Stimulated activated CD8-positive, alpha-beta memory T cell treated with anti-CD3 and anti-CD28 coated beads, Interleukin-7, amount 100 ng/mL, for 24 hours (primary cell): Measurements from ENCODE around the gene VPS18.

ENCODE experiments used
- DNase-seq: peaks from one replicate; pipeline ENCODE4 v3.0.0-alpha.2; 2020; ENCODE audit warnings: low read depth

The VPS18 gene

GRCh38 chr15:40923551-40923950 is 29.3 kb downstream of the VPS18 start:
- DNase-seq: no peak

- no peak for DNase-seq
Observed at GRCh38 chr15:40925495-40925862, 31.2 kb downstream of the VPS18 start.

GRCh38 chr15:40925863-40926658 is 31.8 kb downstream of the VPS18 start:
- DNase-seq: no peak

GRCh38 chr15:40926659-40927494 is 32.6 kb downstream of the VPS18 start:
- no peak for DNase-seq

GRCh38 chr15:40927495-40927872 is 33.2 kb downstream of the VPS18 start:
- no peak for DNase-seq

GRCh38 chr15:40927873-40928806 is 33.9 kb downstream of the VPS18 start:
- DNase-seq: no peak

- DNase-seq: no peak
Observed at GRCh38 chr15:40928821-40929659, 34.8 kb downstream of the VPS18 start, which contains the start of gene DLL4. Gene DLL4 (plus strand): TSS chr15:40929340. CDS start chr15:40929669, 329 bp downstream.

GRCh38 chr15:40929660-40930429 is 35.6 kb downstream of the VPS18 start:
- no peak for DNase-seq

- no peak for DNase-seq
Observed at GRCh38 chr15:40930430-40931299, 36.4 kb downstream of the VPS18 start.

GRCh38 chr15:40931300-40932142 is 37.3 kb downstream of the VPS18 start:
- no peak for DNase-seq

- no peak for DNase-seq
Observed at GRCh38 chr15:40932156-40932555, 37.9 kb downstream of the VPS18 start.

- no peak for DNase-seq
Observed at GRCh38 chr15:40932649-40933516, 38.6 kb downstream of the VPS18 start.

- no peak for DNase-seq
Observed at GRCh38 chr15:40933517-40933902, 39.3 kb downstream of the VPS18 start.

- no peak for DNase-seq
Observed at GRCh38 chr15:40934457-40934856, 40.2 kb downstream of the VPS18 start.

GRCh38 chr15:40936234-40936708 is 42.0 kb downstream of the VPS18 start:
- DNase-seq: no peak

- no peak for DNase-seq
Observed at GRCh38 chr15:40936709-40937666, 42.7 kb downstream of the VPS18 start.
